Stimulated activated naive CD8-positive, alpha-beta T cell treated with anti-CD3 and anti-CD28 coated beads, Interleukin-15, amount 100 ng/mL, for 72 hours (primary cell): ENCODE data around the gene TENM4.

ENCODE experiments used
- ATAC-seq: fragments of 150-1000 bp; cut with Tn5 transposase; 2 replicates; pipeline ENCODE4 v1.10.0; 2021; ENCODE audit warnings: mild to moderate bottlenecking, moderate library complexity
- DNase-seq, 2 donors: peaks; one replicate each; pipeline ENCODE4 v3.0.0; 2021 to 2022
- H3K27ac Mint-ChIP-seq, 2 donors: one replicate each; pipeline ENCODE4 v1.8.0; 2022; ENCODE audit warnings: mild to moderate bottlenecking in 2 of 2, mixed read lengths in 2 of 2, moderate library complexity in 2 of 2
- H3K27me3 Mint-ChIP-seq: one replicate; pipeline ENCODE4 v1.8.0; 2022; ENCODE audit warnings: mixed read lengths
- H3K4me1 Mint-ChIP-seq: one replicate; pipeline ENCODE4 v1.8.0; 2022; ENCODE audit warnings: mild to moderate bottlenecking, mixed read lengths
- H3K4me3 Mint-ChIP-seq, 2 donors: one replicate each; pipeline ENCODE4 v1.8.0; 2022; ENCODE audit warnings: mild to moderate bottlenecking in 2 of 2, mixed read lengths in 2 of 2, moderate library complexity in 1 of 2
- H3K9me3 Mint-ChIP-seq, 2 donors: one replicate each; pipeline ENCODE4 v1.8.0; 2022; ENCODE audit warnings: mixed read lengths in 2 of 2

Gene TENM4

GRCh38 chr11:78753297-78753696 is 687.5 kb downstream of the TENM4 start:
- no peaks in the 10 kb centered on the region for H3K9me3 Mint-ChIP-seq
- H3K27ac Mint-ChIP-seq = no peak overlapping the region

GRCh38 chr11:78752494-78752893 is 688.3 kb downstream of the TENM4 start:
- H3K4me3 Mint-ChIP-seq = no peak overlapping the region
- H3K27ac Mint-ChIP-seq = no peak overlapping the region
- H3K4me1 Mint-ChIP-seq = no peaks in the 10 kb centered on the region
- no peak for DNase-seq
- peaks cover 29% of the 10 kb centered on the region for H3K27me3 Mint-ChIP-seq
- ATAC-seq = no peak
- H3K9me3 Mint-ChIP-seq = no peaks in the 10 kb centered on the region

More at GRCh38 chr11:78753297-78753696, 687.5 kb downstream of the TENM4 start:
- no peaks in the 10 kb centered on the region for H3K4me1 Mint-ChIP-seq
- ATAC-seq = no peak
- no peak overlapping the region for H3K4me3 Mint-ChIP-seq
- peaks cover 29% of the 10 kb centered on the region for H3K27me3 Mint-ChIP-seq
- DNase-seq = no peak

GRCh38 chr11:78748918-78749690 is 691.7 kb downstream of the TENM4 start:
- no peak overlapping the region for H3K27ac Mint-ChIP-seq
- DNase-seq = no peak
- no peaks in the 10 kb centered on the region for H3K4me1 Mint-ChIP-seq
- no peaks in the 10 kb centered on the region for H3K9me3 Mint-ChIP-seq
- H3K4me3 Mint-ChIP-seq = no peak overlapping the region
- no peak for ATAC-seq
- peaks cover 21% of the 10 kb centered on the region for H3K27me3 Mint-ChIP-seq

GRCh38 chr11:78744949-78745348 is 695.9 kb downstream of the TENM4 start:
- H3K27ac Mint-ChIP-seq = no peak overlapping the region
- H3K4me1 Mint-ChIP-seq = no peaks in the 10 kb centered on the region
- ATAC-seq = no peak
- no peaks in the 10 kb centered on the region for H3K9me3 Mint-ChIP-seq
- H3K27me3 Mint-ChIP-seq = peaks cover under 1% of the 10 kb centered on the region
- H3K4me3 Mint-ChIP-seq = no peak overlapping the region
- no peak for DNase-seq

- no peak for DNase-seq
- no peaks in the 10 kb centered on the region for H3K27me3 Mint-ChIP-seq
- ATAC-seq = no peak
- no peak overlapping the region for H3K4me3 Mint-ChIP-seq
- H3K9me3 Mint-ChIP-seq = no peaks in the 10 kb centered on the region
- no peaks in the 10 kb centered on the region for H3K4me1 Mint-ChIP-seq
- no peak overlapping the region for H3K27ac Mint-ChIP-seq
These were observed 696.6 kb downstream of the TENM4 start for GRCh38 chr11:78744202-78744601.

- ATAC-seq = no peak
- Mint-ChIP-seq H3K4me1 (no peaks in the 10 kb centered on the region), H3K27ac (no peak overlapping the region), H3K9me3 (no peaks in the 10 kb centered on the region), H3K27me3 (no peaks in the 10 kb centered on the region), H3K4me3 (no peak overlapping the region)
- no peak for DNase-seq
These were observed 698.4 kb downstream of the TENM4 start for GRCh38 chr11:78742430-78742829.

GRCh38 chr11:78741741-78742140 is 699.1 kb downstream of the TENM4 start:
- no peak overlapping the region for H3K4me3 Mint-ChIP-seq
- DNase-seq (no peak), ATAC-seq (no peak)
- no peaks in the 10 kb centered on the region for H3K4me1 Mint-ChIP-seq
- H3K27me3 Mint-ChIP-seq = no peaks in the 10 kb centered on the region
- no peaks in the 10 kb centered on the region for H3K9me3 Mint-ChIP-seq
- no peak overlapping the region for H3K27ac Mint-ChIP-seq

- no peak overlapping the region for H3K4me3 Mint-ChIP-seq
- no peaks in the 10 kb centered on the region for H3K9me3 Mint-ChIP-seq
- no peak overlapping the region for H3K27ac Mint-ChIP-seq
- H3K4me1 Mint-ChIP-seq = no peaks in the 10 kb centered on the region
- DNase-seq (no peak), ATAC-seq (no peak)
- H3K27me3 Mint-ChIP-seq = no peaks in the 10 kb centered on the region
These were observed 700.4 kb downstream of the TENM4 start for GRCh38 chr11:78740199-78741071.

- no peak overlapping the region for H3K27ac Mint-ChIP-seq
- no peaks in the 10 kb centered on the region for H3K9me3 Mint-ChIP-seq
- no peaks in the 10 kb centered on the region for H3K4me1 Mint-ChIP-seq
- H3K27me3 Mint-ChIP-seq = peaks cover 8% of the 10 kb centered on the region
- no peak overlapping the region for H3K4me3 Mint-ChIP-seq
- DNase-seq = no peak
- no peak for ATAC-seq
These were observed 702.9 kb downstream of the TENM4 start for GRCh38 chr11:78737891-78738290.

- no peaks in the 10 kb centered on the region for H3K9me3 Mint-ChIP-seq
- H3K27ac Mint-ChIP-seq = peak overlapping the region in 1 of 2 donors; percentile 58
- no peaks in the 10 kb centered on the region for H3K4me1 Mint-ChIP-seq
- H3K4me3 Mint-ChIP-seq = no peak overlapping the region
- no peak for ATAC-seq
- H3K27me3 Mint-ChIP-seq = peaks cover 9% of the 10 kb centered on the region
- no peak for DNase-seq
These were observed 703.5 kb downstream of the TENM4 start for GRCh38 chr11:78737301-78737700.

GRCh38 chr11:78735711-78736110 is 705.1 kb downstream of the TENM4 start:
- peak overlapping the region in 1 of 2 donors; percentile 20 for H3K27ac Mint-ChIP-seq

GRCh38 chr11:78733031-78733430 is 707.8 kb downstream of the TENM4 start:
- no peak overlapping the region for H3K4me3 Mint-ChIP-seq
- H3K9me3 Mint-ChIP-seq = no peaks in the 10 kb centered on the region
- no peaks in the 10 kb centered on the region for H3K4me1 Mint-ChIP-seq
- no peak for ATAC-seq
- peaks cover 34% of the 10 kb centered on the region for H3K27me3 Mint-ChIP-seq
- no peak overlapping the region for H3K27ac Mint-ChIP-seq
- DNase-seq = no peak

More at GRCh38 chr11:78735711-78736110, 705.1 kb downstream of the TENM4 start:
- Mint-ChIP-seq H3K27me3 (peaks cover 13% of the 10 kb centered on the region), H3K4me1 (no peaks in the 10 kb centered on the region), H3K4me3 (no peak overlapping the region), H3K9me3 (no peaks in the 10 kb centered on the region)
- DNase-seq (no peak), ATAC-seq (no peak)

GRCh38 chr11:78732246-78732645 is 708.6 kb downstream of the TENM4 start:
- no peaks in the 10 kb centered on the region for H3K4me1 Mint-ChIP-seq
- H3K4me3 Mint-ChIP-seq = no peak overlapping the region
- DNase-seq = no peak
- no peak for ATAC-seq
- H3K27me3 Mint-ChIP-seq = peaks cover 34% of the 10 kb centered on the region
- no peaks in the 10 kb centered on the region for H3K9me3 Mint-ChIP-seq
- no peak overlapping the region for H3K27ac Mint-ChIP-seq

- no peaks in the 10 kb centered on the region for H3K4me1 Mint-ChIP-seq
- peaks cover 34% of the 10 kb centered on the region for H3K27me3 Mint-ChIP-seq
- no peaks in the 10 kb centered on the region for H3K9me3 Mint-ChIP-seq
- no peak overlapping the region for H3K4me3 Mint-ChIP-seq
- H3K27ac Mint-ChIP-seq = no peak overlapping the region
- ATAC-seq (no peak), DNase-seq (no peak)
These were observed 709.8 kb downstream of the TENM4 start for GRCh38 chr11:78731027-78731426.

- no peaks in the 10 kb centered on the region for H3K4me1 Mint-ChIP-seq
- DNase-seq = no peak
These were observed 710.5 kb downstream of the TENM4 start for GRCh38 chr11:78730267-78730824.

GRCh38 chr11:78727816-78728215 is 713.0 kb downstream of the TENM4 start:
- no peak for ATAC-seq
- Mint-ChIP-seq H3K27ac (no peak overlapping the region), H3K4me3 (no peak overlapping the region), H3K9me3 (no peaks in the 10 kb centered on the region), H3K4me1 (no peaks in the 10 kb centered on the region), H3K27me3 (peaks cover 26% of the 10 kb centered on the region)
- no peak for DNase-seq

More at GRCh38 chr11:78730267-78730824, 710.5 kb downstream of the TENM4 start:
- peak; percentile 20 for ATAC-seq
- H3K4me3 Mint-ChIP-seq = no peak overlapping the region
- no peak overlapping the region for H3K27ac Mint-ChIP-seq
- peaks cover 34% of the 10 kb centered on the region for H3K27me3 Mint-ChIP-seq
- no peaks in the 10 kb centered on the region for H3K9me3 Mint-ChIP-seq
